GM23248 (cell line): Measurements from ENCODE around the gene KRTAP10-10. TPM values are rescaled to one million over a fixed set of nuclear protein-coding genes. Genes with fewer than 3 reads are reported as not detected.

Experiments
- DNase-seq: peaks from one replicate; pipeline ENCODE4 v3.0.0-alpha.2; 2015
- H2AFZ ChIP-seq: fragments of 200-600 bp; sonication (generic); 2 replicates; pipeline ENCODE4 v1.6.1; 2016; ENCODE audit warnings: antibody characterized with exemption
- H3F3A ChIP-seq: fragments of 200-600 bp; sonication (generic); 2 replicates; pipeline ENCODE4 v1.6.1; 2016; ENCODE audit warnings: mild to moderate bottlenecking, antibody characterized with exemption, mixed run types; ENCODE audit not compliant: insufficient read depth
- H3K27ac ChIP-seq: fragments of 200-600 bp; sonication (generic); 2 replicates; pipeline ENCODE4 v1.5.1; 2016; ENCODE audit warnings: mild to moderate bottlenecking
- H3K27me3 ChIP-seq: fragments of 200-600 bp; sonication (generic); replicated peaks from 2 replicates; pipeline ENCODE4 v1.6.1; 2016; ENCODE audit warnings: mild to moderate bottlenecking; ENCODE audit not compliant: insufficient read depth
- H3K36me3 ChIP-seq: fragments of 200-600 bp; sonication (generic); 2 replicates; pipeline ENCODE4 v1.6.1; 2016; ENCODE audit warnings: low read depth, mild to moderate bottlenecking
- H3K4me1 ChIP-seq: fragments of 200-600 bp; sonication (generic); 2 replicates; pipeline ENCODE4 v1.6.1; 2016; ENCODE audit warnings: mild to moderate bottlenecking; ENCODE audit not compliant: insufficient read depth
- H3K4me2 ChIP-seq: fragments of 200-600 bp; sonication (generic); one replicate; pipeline ENCODE4 v1.6.1; 2016; ENCODE audit warnings: mild to moderate bottlenecking; ENCODE audit not compliant: unreplicated experiment
- H3K4me3 ChIP-seq: fragments of 200-600 bp; sonication (generic); 2 replicates; pipeline ENCODE4 v1.5.1; 2016; ENCODE audit warnings: mild to moderate bottlenecking
- H3K79me2 ChIP-seq: fragments of 200-600 bp; sonication (generic); 2 replicates; pipeline ENCODE4 v1.6.1; 2016; ENCODE audit warnings: mild to moderate bottlenecking; ENCODE audit not compliant: insufficient read depth
- H3K9ac ChIP-seq: fragments of 200-600 bp; sonication (generic); 2 replicates; pipeline ENCODE4 v1.6.1; 2016; ENCODE audit warnings: mild to moderate bottlenecking
- H3K9me2 ChIP-seq: fragments of 200-600 bp; sonication (generic); 2 replicates; pipeline ENCODE4 v1.6.1; 2016; ENCODE audit warnings: mixed run types, mild to moderate bottlenecking, moderate library complexity; ENCODE audit not compliant: insufficient read depth
- H3K9me3 ChIP-seq: fragments of 200-600 bp; sonication (generic); one replicate; pipeline ENCODE4 v1.6.1; 2017; ENCODE audit warnings: low read depth
- H4K20me1 ChIP-seq: fragments of 200-600 bp; sonication (generic); 2 replicates; pipeline ENCODE4 v1.6.0; 2016; ENCODE audit not compliant: insufficient read depth
- EZH2 ChIP-seq: fragments of 200-600 bp; sonication (generic); IDR thresholded peaks from 2 replicates; pipeline ENCODE4 v1.6.1; 2018; ENCODE audit warnings: antibody characterized with exemption, mild to moderate bottlenecking; ENCODE audit not compliant: insufficient read depth, poor library complexity, severe bottlenecking
- EZH2phosphoT487 ChIP-seq: fragments of 200-600 bp; sonication (generic); IDR thresholded peaks from 2 replicates; pipeline ENCODE4 v1.6.1; 2018; ENCODE audit warnings: antibody characterized with exemption, moderate library complexity, mild to moderate bottlenecking, low read depth; ENCODE audit not compliant: insufficient read depth
- WGBS, 2 experiments: methylation state at CpG; one replicate each; pipeline ENCODE4 v1.1.6; 2015 to 2017; ENCODE audit warnings: low lambda C conversion rate in 2 of 2, low coverage in 1 of 2; ENCODE audit errors: missing lambda C conversion rate in 2 of 2; 5-methylcytosine and 5-hydroxymethylcytosine counted together
- in situ Hi-C: fragments of 300-500 bp; cut with MboI; formaldehyde crosslinking; loops from 2 replicates; pipeline ENCODE4 v1.15.0; 2020
- polyA plus RNA-seq: library from polyadenylated mRNA; unstranded; fragments of >200 nt; fragmentation: Nextera tagmentation; extraction: Ambion mirVana; gene quantifications from 2 replicates; pipeline ENCODE4 v1.2.1, GENCODE V29; 2016
- total RNA-seq: library from RNA; depleted of rRNA; stranded (reverse); fragments of >200 nt; shearing (Covaris generic); gene quantifications from 2 replicates; pipeline ENCODE4 v1.2.3, GENCODE V29; 2014

Gene KRTAP10-10
- total and polyA plus RNA-seq, 2 experiments from 2014 or later: not detected

GRCh38 chr21:44601596-44602462 lies 35.3 kb upstream of the KRTAP10-10 start:
- no peak for DNase-seq
- Histone ChIP-seq H3K79me2 (no peaks in the 10 kb centered on the region), H3K4me1 (no peaks in the 10 kb centered on the region), H3K9me3 (no peaks in the 10 kb centered on the region), H3K4me2 (no peak overlapping the region), H3F3A (no peaks in the 10 kb centered on the region), H3K27me3 (peaks cover 21% of the 10 kb centered on the region; the same call in 1 of the 2 replicates), H3K36me3 (no peaks in the 10 kb centered on the region), H3K27ac (no peak overlapping the region), H3K4me3 (no peak overlapping the region), H2AFZ (no peak overlapping the region), H3K9me2 (no peaks in the 10 kb centered on the region), H4K20me1 (no peaks in the 10 kb centered on the region), H3K9ac (no peak overlapping the region)
- 40 to 47% methylated on average over 23 of the region's 23 CpGs for WGBS, 2 experiments
- TF ChIP-seq EZH2 (no peak), EZH2phosphoT487 (no peak)
- in situ Hi-C loops: no loop called here

GRCh38 chr21:44602463-44602850 lies 34.7 kb upstream of the KRTAP10-10 start:
- H3K27ac ChIP-seq: no peak overlapping the region
- no peaks in the 10 kb centered on the region for H3F3A ChIP-seq
- H3K79me2 ChIP-seq: no peaks in the 10 kb centered on the region
- H3K27me3 ChIP-seq: peaks cover 20% of the 10 kb centered on the region; the same call in 1 of the 2 replicates
- no peak overlapping the region for H3K4me3 ChIP-seq
- DNase-seq: no peak
- H3K4me1 ChIP-seq: no peaks in the 10 kb centered on the region
- H3K9ac ChIP-seq: no peak overlapping the region
- TF ChIP-seq EZH2phosphoT487 (no peak), EZH2 (no peak)
- no peaks in the 10 kb centered on the region for H3K9me2 ChIP-seq
- in situ Hi-C loops: no loop called here
- no peaks in the 10 kb centered on the region for H3K9me3 ChIP-seq
- no peaks in the 10 kb centered on the region for H4K20me1 ChIP-seq
- H3K4me2 ChIP-seq: no peak overlapping the region
- 31 to 48% methylated on average over 7 to 18 of the region's 21 CpGs for WGBS, 2 experiments
- H3K36me3 ChIP-seq: no peaks in the 10 kb centered on the region
- no peak overlapping the region for H2AFZ ChIP-seq

GRCh38 chr21:44603109-44603875 lies 33.9 kb upstream of the KRTAP10-10 start:
- H3K36me3 ChIP-seq: no peaks in the 10 kb centered on the region
- WGBS, 2 experiments: 22 to 25% methylated on average over 16 to 17 of the region's 17 CpGs
- in situ Hi-C loops: no loop called here

GRCh38 chr21:44603911-44604310 lies 33.2 kb upstream of the KRTAP10-10 start:
- no peaks in the 10 kb centered on the region for H3K79me2 ChIP-seq
- TF ChIP-seq EZH2phosphoT487 (no peak), EZH2 (no peak)
- in situ Hi-C loops: no loop called here
- H3K9ac ChIP-seq: no peak overlapping the region
- no peaks in the 10 kb centered on the region for H3K36me3 ChIP-seq
- H4K20me1 ChIP-seq: no peaks in the 10 kb centered on the region
- H3K27me3 ChIP-seq: peaks cover 7% of the 10 kb centered on the region; the same call in 1 of the 2 replicates
- no peaks in the 10 kb centered on the region for H3K4me1 ChIP-seq
- no peaks in the 10 kb centered on the region for H3K9me2 ChIP-seq
- no peak for DNase-seq
- H3F3A ChIP-seq: no peaks in the 10 kb centered on the region
- no peak overlapping the region for H3K4me2 ChIP-seq
- no peak overlapping the region for H3K4me3 ChIP-seq
- H3K9me3 ChIP-seq: no peaks in the 10 kb centered on the region
- 33 to 37% methylated on average over 8 of the region's 8 CpGs for WGBS, 2 experiments
- H2AFZ ChIP-seq: no peak overlapping the region
- no peak overlapping the region for H3K27ac ChIP-seq

More at GRCh38 chr21:44603109-44603875, 33.9 kb upstream of the KRTAP10-10 start:
- no peak overlapping the region for H2AFZ ChIP-seq
- H3K4me3 ChIP-seq: no peak overlapping the region
- no peaks in the 10 kb centered on the region for H3K79me2 ChIP-seq
- peaks cover 14% of the 10 kb centered on the region; the same call in 1 of the 2 replicates for H3K27me3 ChIP-seq
- H3K4me1 ChIP-seq: no peaks in the 10 kb centered on the region
- H3K9me3 ChIP-seq: no peaks in the 10 kb centered on the region
- no peak overlapping the region for H3K27ac ChIP-seq
- no peak overlapping the region for H3K4me2 ChIP-seq
- H4K20me1 ChIP-seq: no peaks in the 10 kb centered on the region
- no peak for DNase-seq
- H3F3A ChIP-seq: no peaks in the 10 kb centered on the region
- no peak overlapping the region for H3K9ac ChIP-seq
- TF ChIP-seq EZH2phosphoT487 (no peak), EZH2 (no peak)
- no peaks in the 10 kb centered on the region for H3K9me2 ChIP-seq
